ENCODE results near the gene NBEA.

NBEA gene

GRCh38 chr13:35552172-35552844 is 610.2 kb downstream of the NBEA start:
- CTCF ChIA-PET, result interaction anchor here (0.6 to 0.7 kb wide), 2 partner anchors 60 to 688 kb away, joined by 3 to 4 read pairs; no protein-coding TSS in a partner anchor
- H3K4me1 ChIP-seq (ENCODE audit: control insufficient read depth, insufficient read depth, low read length), result no peaks in the 10 kb centered on the region
- POLR2A ChIA-PET, result no interaction called here
- no peak for TF ChIP-seq ZNF585B (tag by site-specific recombination; IDR thresholded peaks at IDR 0.05)
- TF ChIP-seq ZNF654 (tag by site-specific recombination; IDR thresholded peaks at IDR 0.05; ENCODE audit: low read depth), result no peak
- TF ChIP-seq, protein P1, sequence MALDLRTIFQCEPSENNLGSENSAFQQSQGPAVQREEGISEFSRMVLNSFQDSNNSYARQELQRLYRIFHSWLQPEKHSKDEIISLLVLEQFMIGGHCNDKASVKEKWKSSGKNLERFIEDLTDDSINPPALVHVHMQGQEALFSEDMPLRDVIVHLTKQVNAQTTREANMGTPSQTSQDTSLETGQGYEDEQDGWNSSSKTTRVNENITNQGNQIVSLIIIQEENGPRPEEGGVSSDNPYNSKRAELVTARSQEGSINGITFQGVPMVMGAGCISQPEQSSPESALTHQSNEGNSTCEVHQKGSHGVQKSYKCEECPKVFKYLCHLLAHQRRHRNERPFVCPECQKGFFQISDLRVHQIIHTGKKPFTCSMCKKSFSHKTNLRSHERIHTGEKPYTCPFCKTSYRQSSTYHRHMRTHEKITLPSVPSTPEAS (tag by site-specific recombination; IDR thresholded peaks at IDR 0.05), result no peak
- TF ChIP-seq MEIS1 (CRISPR knock-in tag; IDR thresholded peaks at IDR 0.05; ENCODE audit: borderline replicate concordance), result no peak
- no peak for TF ChIP-seq ZNF174 (tag by site-specific recombination; IDR thresholded peaks at IDR 0.05)
- TF ChIP-seq ZNF155 (tag by site-specific recombination; IDR thresholded peaks at IDR 0.05), result no peak
- no peak for TF ChIP-seq CTCF (tag by site-specific recombination; IDR thresholded peaks at IDR 0.05)
- TF ChIP-seq ZNF2 (tag by site-specific recombination; IDR thresholded peaks at IDR 0.05), result no peak
- no peak for TF ChIP-seq ZNF792 (tag by site-specific recombination; IDR thresholded peaks at IDR 0.05)
- no peak for TF ChIP-seq ZFP37 (tag by site-specific recombination; IDR thresholded peaks at IDR 0.05)
- TF ChIP-seq ZFP3 (tag by site-specific recombination; IDR thresholded peaks at IDR 0.05; ENCODE audit: low read depth), result no peak
- no peak for TF ChIP-seq ZNF366 (tag by site-specific recombination; conservative IDR thresholded peaks at IDR 0.05)
- no peak for TF ChIP-seq FEZF1 (tag by site-specific recombination; IDR thresholded peaks at IDR 0.05)
- H3K9me3 ChIP-seq (ENCODE audit: control insufficient read depth, insufficient read depth, low read depth, low read length), result no peaks in the 10 kb centered on the region
- no peaks in the 10 kb centered on the region for H3K36me3 ChIP-seq (ENCODE audit: control insufficient read depth in 2 of 2, insufficient read depth in 1 of 2, low read length in 2 of 2)
- no peak overlapping the region for H3K4me3 ChIP-seq (ENCODE audit: low read depth, low read length)
- H3K27ac ChIP-seq (ENCODE audit: extremely low read depth, low read depth, low read length), result no peak overlapping the region

DNA sequence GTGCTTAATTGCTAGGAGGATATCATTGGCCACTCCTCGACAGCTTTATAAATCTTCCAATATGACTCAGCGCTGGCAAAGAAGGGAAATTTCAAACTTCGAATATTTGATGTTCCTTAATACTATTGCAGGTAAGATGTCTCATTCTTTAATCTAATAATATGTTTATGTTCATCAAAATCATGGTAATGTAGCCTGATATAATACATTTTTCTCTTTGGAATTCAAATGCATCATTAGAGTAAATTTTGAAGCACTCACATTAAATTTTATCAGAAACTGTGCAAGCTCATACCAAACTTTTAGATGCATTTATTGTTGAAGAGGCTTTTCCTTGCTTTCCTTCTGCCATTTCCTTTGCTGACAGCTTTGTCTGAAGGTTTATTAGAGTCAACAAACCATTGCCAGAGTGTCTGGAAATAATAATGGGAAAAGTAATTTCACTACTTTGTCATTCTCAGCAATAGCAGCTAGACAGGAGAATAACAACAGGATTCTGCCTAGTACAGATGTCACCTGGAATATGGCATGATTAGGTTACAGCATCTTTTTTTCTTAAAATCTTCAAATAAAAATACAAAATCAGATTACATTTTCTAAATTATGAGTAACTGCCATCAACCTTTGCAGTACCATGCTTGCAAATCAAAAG is 613.0 kb downstream of the NBEA start:
- no peak overlapping the region for H3K4me3 ChIP-seq (ENCODE audit: low read depth, low read length)
- no peak overlapping the region for H3K27ac ChIP-seq (ENCODE audit: extremely low read depth, low read depth, low read length)
- ChIA-PET CTCF (interaction anchor here (0.7 kb wide), 1 partner anchor 373 kb away, joined by 3 read pairs; no protein-coding TSS in a partner anchor), POLR2A (no interaction called here)
- no peaks in the 10 kb centered on the region for H3K9me3 ChIP-seq (ENCODE audit: control insufficient read depth, insufficient read depth, low read depth, low read length)
- H3K36me3 ChIP-seq (ENCODE audit: control insufficient read depth in 2 of 2, insufficient read depth in 1 of 2, low read length in 2 of 2), result no peaks in the 10 kb centered on the region
- no peaks in the 10 kb centered on the region for H3K4me1 ChIP-seq (ENCODE audit: control insufficient read depth, insufficient read depth, low read length)
- no peak for TF ChIP-seq ZNF660 (tag by site-specific recombination; IDR thresholded peaks at IDR 0.05)
- no peak for TF ChIP-seq ZNF302 (tag by site-specific recombination; IDR thresholded peaks at IDR 0.05; ENCODE audit: low read depth)
- no peak for TF ChIP-seq ZBTB8A (tag by site-specific recombination; IDR thresholded peaks at IDR 0.05)
- TF ChIP-seq ZNF544 (tag by site-specific recombination; IDR thresholded peaks at IDR 0.05), result no peak
- TF ChIP-seq ZNF530 (tag by site-specific recombination; IDR thresholded peaks at IDR 0.05; ENCODE audit: low read depth), result no peak
- TF ChIP-seq, protein P2, sequence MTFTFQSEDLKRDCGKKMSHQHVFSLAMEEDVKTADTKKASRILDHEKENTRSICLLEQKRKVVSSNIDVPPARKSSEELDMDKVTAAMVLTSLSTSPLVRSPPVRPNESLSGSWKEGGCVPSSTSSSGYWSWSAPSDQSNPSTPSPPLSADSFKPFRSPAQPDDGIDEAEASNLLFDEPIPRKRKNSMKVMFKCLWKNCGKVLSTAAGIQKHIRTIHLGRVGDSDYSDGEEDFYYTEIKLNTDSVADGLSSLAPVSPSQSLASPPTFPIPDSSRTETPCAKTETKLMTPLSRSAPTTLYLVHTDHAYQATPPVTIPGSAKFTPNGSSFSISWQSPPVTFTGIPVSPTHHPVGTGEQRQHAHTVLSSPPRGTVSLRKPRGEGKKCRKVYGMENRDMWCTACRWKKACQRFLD (tag by site-specific recombination; IDR thresholded peaks at IDR 0.05), result no peak
- TF ChIP-seq SALL2 (tag by site-specific recombination; IDR thresholded peaks at IDR 0.05; ENCODE audit: borderline replicate concordance), result no peak
- no peak for TF ChIP-seq BCL11A (tag by site-specific recombination; IDR thresholded peaks at IDR 0.05; ENCODE audit: low read depth)
- TF ChIP-seq, protein P3, sequence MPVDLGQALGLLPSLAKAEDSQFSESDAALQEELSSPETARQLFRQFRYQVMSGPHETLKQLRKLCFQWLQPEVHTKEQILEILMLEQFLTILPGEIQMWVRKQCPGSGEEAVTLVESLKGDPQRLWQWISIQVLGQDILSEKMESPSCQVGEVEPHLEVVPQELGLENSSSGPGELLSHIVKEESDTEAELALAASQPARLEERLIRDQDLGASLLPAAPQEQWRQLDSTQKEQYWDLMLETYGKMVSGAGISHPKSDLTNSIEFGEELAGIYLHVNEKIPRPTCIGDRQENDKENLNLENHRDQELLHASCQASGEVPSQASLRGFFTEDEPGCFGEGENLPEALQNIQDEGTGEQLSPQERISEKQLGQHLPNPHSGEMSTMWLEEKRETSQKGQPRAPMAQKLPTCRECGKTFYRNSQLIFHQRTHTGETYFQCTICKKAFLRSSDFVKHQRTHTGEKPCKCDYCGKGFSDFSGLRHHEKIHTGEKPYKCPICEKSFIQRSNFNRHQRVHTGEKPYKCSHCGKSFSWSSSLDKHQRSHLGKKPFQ (tag by site-specific recombination; IDR thresholded peaks at IDR 0.05), result no peak
- no peak for TF ChIP-seq ZBTB26 (tag by site-specific recombination; optimal IDR thresholded peaks at IDR 0.05)
- TF ChIP-seq MYNN (tag by site-specific recombination; IDR thresholded peaks at IDR 0.05; ENCODE audit: borderline replicate concordance), result no peak
- TF ChIP-seq ZNF514 (tag by site-specific recombination; IDR thresholded peaks at IDR 0.05), result no peak
- TF ChIP-seq, protein P4, sequence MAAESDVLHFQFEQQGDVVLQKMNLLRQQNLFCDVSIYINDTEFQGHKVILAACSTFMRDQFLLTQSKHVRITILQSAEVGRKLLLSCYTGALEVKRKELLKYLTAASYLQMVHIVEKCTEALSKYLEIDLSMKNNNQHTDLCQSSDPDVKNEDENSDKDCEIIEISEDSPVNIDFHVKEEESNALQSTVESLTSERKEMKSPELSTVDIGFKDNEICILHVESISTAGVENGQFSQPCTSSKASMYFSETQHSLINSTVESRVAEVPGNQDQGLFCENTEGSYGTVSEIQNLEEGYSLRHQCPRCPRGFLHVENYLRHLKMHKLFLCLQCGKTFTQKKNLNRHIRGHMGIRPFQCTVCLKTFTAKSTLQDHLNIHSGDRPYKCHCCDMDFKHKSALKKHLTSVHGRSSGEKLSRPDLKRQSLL (tag by site-specific recombination; IDR thresholded peaks at IDR 0.05), result no peak
- no peak for TF ChIP-seq ZNF23 (tag by site-specific recombination; IDR thresholded peaks at IDR 0.05; ENCODE audit: borderline replicate concordance)
